ENCODE measurements around the gene PM20D1.

DNA sequence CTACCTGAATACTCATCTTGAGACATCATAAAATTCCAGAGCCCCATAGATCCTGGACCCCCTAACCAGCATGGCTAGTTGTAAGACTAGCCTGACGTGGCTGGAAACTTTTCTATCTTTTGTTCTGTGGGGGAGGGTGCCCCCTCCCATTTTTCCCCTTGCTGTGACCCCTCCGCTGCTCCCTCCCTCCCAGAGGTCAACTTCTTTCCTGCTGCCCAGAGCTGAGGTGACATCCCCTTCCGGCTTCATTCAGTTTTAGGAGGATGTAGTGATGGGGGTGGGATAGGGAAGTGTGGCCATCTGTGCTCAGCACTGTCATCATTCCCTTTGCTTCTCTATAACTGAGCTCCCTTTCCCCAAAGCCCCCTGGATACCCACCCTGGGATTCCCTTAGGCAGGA lies 32.6 kb downstream of the PM20D1 start:
- TF ChIP-seq, protein P1, sequence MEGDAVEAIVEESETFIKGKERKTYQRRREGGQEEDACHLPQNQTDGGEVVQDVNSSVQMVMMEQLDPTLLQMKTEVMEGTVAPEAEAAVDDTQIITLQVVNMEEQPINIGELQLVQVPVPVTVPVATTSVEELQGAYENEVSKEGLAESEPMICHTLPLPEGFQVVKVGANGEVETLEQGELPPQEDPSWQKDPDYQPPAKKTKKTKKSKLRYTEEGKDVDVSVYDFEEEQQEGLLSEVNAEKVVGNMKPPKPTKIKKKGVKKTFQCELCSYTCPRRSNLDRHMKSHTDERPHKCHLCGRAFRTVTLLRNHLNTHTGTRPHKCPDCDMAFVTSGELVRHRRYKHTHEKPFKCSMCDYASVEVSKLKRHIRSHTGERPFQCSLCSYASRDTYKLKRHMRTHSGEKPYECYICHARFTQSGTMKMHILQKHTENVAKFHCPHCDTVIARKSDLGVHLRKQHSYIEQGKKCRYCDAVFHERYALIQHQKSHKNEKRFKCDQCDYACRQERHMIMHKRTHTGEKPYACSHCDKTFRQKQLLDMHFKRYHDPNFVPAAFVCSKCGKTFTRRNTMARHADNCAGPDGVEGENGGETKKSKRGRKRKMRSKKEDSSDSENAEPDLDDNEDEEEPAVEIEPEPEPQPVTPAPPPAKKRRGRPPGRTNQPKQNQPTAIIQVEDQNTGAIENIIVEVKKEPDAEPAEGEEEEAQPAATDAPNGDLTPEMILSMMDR (IDR thresholded peaks at IDR 0.05), result no peak
- TF ChIP-seq POLR2A (IDR thresholded peaks at IDR 0.05), result no peak

Measured in body of pancreas (tissue), 4 donors.